ENCODE measurements around the gene UCKL1.
"Not testable (repeated sequence)": the region's sequence is repeated elsewhere in the genome, so short reads cannot be mapped to it uniquely, and the experiment has no call there.

UCKL1 gene

GRCh38 chr20:63979229-63979556 lies 23.0 kb upstream of the UCKL1 start:
- 0% methylated on average over 34 to 47 of the region's 47 CpGs for WGBS, 2 experiments (ENCODE audit: insufficient coverage in 2 of 2)
- Histone ChIP-seq H3K36me3 (ENCODE audit: control insufficient read depth, insufficient read depth, low read length) (peaks cover 14% of the 10 kb centered on the region), H3K4me1 (ENCODE audit: control insufficient read depth, insufficient read depth, low read length, poor library complexity, severe bottlenecking) (peaks cover 13% of the 10 kb centered on the region), H3K27ac (ENCODE audit: low read depth, low read length, severe bottlenecking) (no peak overlapping the region), H3K4me3 (ENCODE audit: extremely low read depth, insufficient read depth, low read length, poor library complexity, severe bottlenecking) (peak overlapping the region; percentile 55), H3K9me3 (ENCODE audit: control insufficient read depth, low read length) (no peaks in the 10 kb centered on the region)

GRCh38 chr20:63978319-63979228 lies 22.4 kb upstream of the UCKL1 start:
- H3K4me1 ChIP-seq (ENCODE audit: control insufficient read depth, insufficient read depth, low read length, poor library complexity, severe bottlenecking): peaks cover 13% of the 10 kb centered on the region
- peaks cover 8% of the 10 kb centered on the region for H3K36me3 ChIP-seq (ENCODE audit: control insufficient read depth, insufficient read depth, low read length)
- 8 to 9% methylated on average over 36 to 45 of the region's 52 CpGs for WGBS, 2 experiments (ENCODE audit: insufficient coverage in 2 of 2)
- H3K9me3 ChIP-seq (ENCODE audit: control insufficient read depth, low read length): no peaks in the 10 kb centered on the region
- H3K4me3 ChIP-seq (ENCODE audit: extremely low read depth, insufficient read depth, low read length, poor library complexity, severe bottlenecking): peak overlapping the region; percentile 55
- no peak overlapping the region for H3K27ac ChIP-seq (ENCODE audit: low read depth, low read length, severe bottlenecking)

- Histone ChIP-seq H3K27ac (ENCODE audit: low read depth, low read length, severe bottlenecking) (peak overlapping the region; percentile 23), H3K9me3 (ENCODE audit: control insufficient read depth, low read length) (no peaks in the 10 kb centered on the region), H3K36me3 (ENCODE audit: control insufficient read depth, insufficient read depth, low read length) (no peaks in the 10 kb centered on the region), H3K4me1 (ENCODE audit: control insufficient read depth, insufficient read depth, low read length, poor library complexity, severe bottlenecking) (peaks cover 13% of the 10 kb centered on the region), H3K4me3 (ENCODE audit: extremely low read depth, insufficient read depth, low read length, poor library complexity, severe bottlenecking) (no peak overlapping the region)
- WGBS, 2 experiments (ENCODE audit: insufficient coverage in 2 of 2): 71 to 72% methylated on average over 10 to 16 of the region's 16 CpGs
Measured at GRCh38 chr20:63977739-63978276, 21.6 kb upstream of the UCKL1 start.

GRCh38 chr20:63976980-63977738 lies 20.9 kb upstream of the UCKL1 start:
- Histone ChIP-seq H3K27ac (ENCODE audit: low read depth, low read length, severe bottlenecking) (peak overlapping the region; percentile 23), H3K36me3 (ENCODE audit: control insufficient read depth, insufficient read depth, low read length) (no peaks in the 10 kb centered on the region), H3K9me3 (ENCODE audit: control insufficient read depth, low read length) (no peaks in the 10 kb centered on the region), H3K4me3 (ENCODE audit: extremely low read depth, insufficient read depth, low read length, poor library complexity, severe bottlenecking) (no peak overlapping the region), H3K4me1 (ENCODE audit: control insufficient read depth, insufficient read depth, low read length, poor library complexity, severe bottlenecking) (peaks cover 13% of the 10 kb centered on the region)
- WGBS, 2 experiments (ENCODE audit: insufficient coverage in 2 of 2): 87 to 91% methylated on average over 14 to 16 of the region's 18 CpGs

GRCh38 chr20:63976511-63976910 lies 20.3 kb upstream of the UCKL1 start:
- H3K4me1 ChIP-seq (ENCODE audit: control insufficient read depth, insufficient read depth, low read length, poor library complexity, severe bottlenecking); H3K36me3 ChIP-seq (ENCODE audit: control insufficient read depth, insufficient read depth, low read length); H3K9me3 ChIP-seq (ENCODE audit: control insufficient read depth, low read length); H3K4me3 ChIP-seq (ENCODE audit: extremely low read depth, insufficient read depth, low read length, poor library complexity, severe bottlenecking); H3K27ac ChIP-seq (ENCODE audit: low read depth, low read length, severe bottlenecking): not testable (repeated sequence)
- WGBS, 2 experiments (ENCODE audit: insufficient coverage in 2 of 2): 70 to 94% methylated on average over 3 to 6 of the region's 7 CpGs

GRCh38 chr20:63974402-63975200 lies 18.4 kb upstream of the UCKL1 start:
- Histone ChIP-seq H3K36me3 (ENCODE audit: control insufficient read depth, insufficient read depth, low read length) (no peaks in the 10 kb centered on the region), H3K4me3 (ENCODE audit: extremely low read depth, insufficient read depth, low read length, poor library complexity, severe bottlenecking) (no peak overlapping the region), H3K9me3 (ENCODE audit: control insufficient read depth, low read length) (no peaks in the 10 kb centered on the region), H3K4me1 (ENCODE audit: control insufficient read depth, insufficient read depth, low read length, poor library complexity, severe bottlenecking) (peaks cover 8% of the 10 kb centered on the region), H3K27ac (ENCODE audit: low read depth, low read length, severe bottlenecking) (no peak overlapping the region)
- WGBS, 2 experiments (ENCODE audit: insufficient coverage in 2 of 2): 79 to 84% methylated on average over 12 to 16 of the region's 19 CpGs

- H3K4me3 ChIP-seq (ENCODE audit: extremely low read depth, insufficient read depth, low read length, poor library complexity, severe bottlenecking): no peak overlapping the region
- no peaks in the 10 kb centered on the region for H3K9me3 ChIP-seq (ENCODE audit: control insufficient read depth, low read length)
- H3K36me3 ChIP-seq (ENCODE audit: control insufficient read depth, insufficient read depth, low read length): no peaks in the 10 kb centered on the region
- H3K4me1 ChIP-seq (ENCODE audit: control insufficient read depth, insufficient read depth, low read length, poor library complexity, severe bottlenecking): peaks cover 11% of the 10 kb centered on the region
- 17 to 18% methylated on average over 28 to 32 of the region's 37 CpGs for whole genome bisulfite sequencing, 2 experiments (ENCODE audit: insufficient coverage in 2 of 2)
- no peak overlapping the region for H3K27ac ChIP-seq (ENCODE audit: low read depth, low read length, severe bottlenecking)
Measured at GRCh38 chr20:63973636-63974401, 17.6 kb upstream of the UCKL1 start.

- peaks cover 3% of the 10 kb centered on the region for H3K36me3 ChIP-seq (ENCODE audit: control insufficient read depth, insufficient read depth, low read length)
- WGBS, 2 experiments (ENCODE audit: insufficient coverage in 2 of 2): 95 to 100% methylated on average over 2 to 3 of the region's 3 CpGs
- H3K9me3 ChIP-seq (ENCODE audit: control insufficient read depth, low read length): no peaks in the 10 kb centered on the region
- H3K4me1 ChIP-seq (ENCODE audit: control insufficient read depth, insufficient read depth, low read length, poor library complexity, severe bottlenecking): peaks cover 7% of the 10 kb centered on the region
- no peak overlapping the region for H3K4me3 ChIP-seq (ENCODE audit: extremely low read depth, insufficient read depth, low read length, poor library complexity, severe bottlenecking)
- no peak overlapping the region for H3K27ac ChIP-seq (ENCODE audit: low read depth, low read length, severe bottlenecking)
Measured at GRCh38 chr20:63973160-63973479, 16.9 kb upstream of the UCKL1 start.

- no peaks in the 10 kb centered on the region for H3K9me3 ChIP-seq (ENCODE audit: control insufficient read depth, low read length)
- 88 to 89% methylated on average over 15 to 17 of the region's 18 CpGs for whole genome bisulfite sequencing, 2 experiments (ENCODE audit: insufficient coverage in 2 of 2)
Measured at GRCh38 chr20:63972312-63973159, 16.3 kb upstream of the UCKL1 start.

More at GRCh38 chr20:63972312-63973159, 16.3 kb upstream of the UCKL1 start:
- peaks cover 9% of the 10 kb centered on the region for H3K36me3 ChIP-seq (ENCODE audit: control insufficient read depth, insufficient read depth, low read length)
- no peak overlapping the region for H3K27ac ChIP-seq (ENCODE audit: low read depth, low read length, severe bottlenecking)
- H3K4me1 ChIP-seq (ENCODE audit: control insufficient read depth, insufficient read depth, low read length, poor library complexity, severe bottlenecking): peaks cover 4% of the 10 kb centered on the region
- H3K4me3 ChIP-seq (ENCODE audit: extremely low read depth, insufficient read depth, low read length, poor library complexity, severe bottlenecking): no peak overlapping the region

All from mesodermal cell (in vitro differentiated cells).